Activated B cell treated with CpG ODN at 0.5 μM for 24 hours (primary cell): Measurements from ENCODE around the gene RETN. TPM values are rescaled to one million over a fixed set of nuclear protein-coding genes. Genes with fewer than 3 reads are reported as not detected.

Experiments
- ATAC-seq: fragments of 200-7000 bp; cut with Tn5 transposase; one replicate; pipeline ENCODE4 v1.10.0; 2021; ENCODE audit warnings: low read depth, mild to moderate bottlenecking, moderate library complexity
- CTCF ChIA-PET: fragments of 350-600 bp; sonication (Branson Sonifier 250); formaldehyde crosslinking; loops from one replicate; lab custom pipeline; 2021; ENCODE audit warnings: antibody characterized with exemption; lab: Charles Lee
- POLR2A ChIA-PET: fragments of 350-600 bp; sonication (Branson Sonifier 250); formaldehyde crosslinking; loops from one replicate; lab custom pipeline; 2021; ENCODE audit warnings: antibody characterized with exemption; lab: Charles Lee
- DNase-seq: peaks from one replicate; pipeline ENCODE4 v3.0.0; 2022
- H3K27ac Mint-ChIP-seq: one replicate; pipeline ENCODE4 v1.8.0; 2020; ENCODE audit warnings: mixed read lengths
- H3K27me3 Mint-ChIP-seq: one replicate; pipeline ENCODE4 v1.8.0; 2021; ENCODE audit warnings: mixed read lengths
- H3K36me3 Mint-ChIP-seq: one replicate; pipeline ENCODE4 v1.8.0; 2021; ENCODE audit warnings: low read depth, mixed read lengths
- H3K4me1 Mint-ChIP-seq: one replicate; pipeline ENCODE4 v1.8.0; 2021; ENCODE audit warnings: mixed read lengths
- H3K4me3 Mint-ChIP-seq: one replicate; pipeline ENCODE4 v1.8.0; 2020; ENCODE audit warnings: mild to moderate bottlenecking, mixed read lengths
- H3K9me3 Mint-ChIP-seq: one replicate; pipeline ENCODE4 v1.8.0; 2020; ENCODE audit warnings: mixed read lengths
- intact Hi-C: fragments of 100-400 bp; cut with micrococcal nuclease; formaldehyde crosslinking; loops from one replicate; pipeline ENCODE4 v1.15.1; 2024
- total RNA-seq: library from RNA; stranded (reverse); gene quantifications from 2 replicates; pipeline ENCODE4 v1.2.3, GENCODE V29; 2022
- TF ChIP-seq, protein P1 (sequence below): fragments of 200-600 bp; IDR thresholded peaks from one replicate; pipeline ENCODE4 v1.8.0; 2022; ENCODE audit warnings: antibody characterized with exemption, mild to moderate bottlenecking

The RETN gene
- total RNA-seq, 1 donor from 2014 or later, result not detected

DNA sequence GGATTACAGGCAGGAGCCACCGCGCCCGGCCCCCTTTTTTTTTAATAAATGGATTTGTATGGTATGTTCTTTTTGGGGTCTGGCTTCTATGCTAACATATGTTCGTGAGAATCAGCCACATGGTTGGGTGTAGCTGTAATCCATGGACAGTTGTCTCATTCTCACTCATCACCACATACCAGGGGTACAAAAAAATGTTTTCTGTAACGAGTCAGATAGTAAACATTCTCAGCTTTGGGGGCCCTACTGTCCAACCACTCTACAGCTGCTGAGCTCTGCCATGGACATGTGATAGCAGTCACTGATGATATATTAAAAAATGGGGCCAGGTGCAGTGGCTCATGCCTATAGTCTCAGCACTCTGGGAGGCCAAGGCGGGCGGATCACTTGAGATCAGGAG lies 5.1 kb upstream of the RETN start:
- intact Hi-C loops, result no loop called here
- no peak for DNase-seq
- Mint-ChIP-seq H3K4me1 (peaks cover 3% of the 10 kb centered on the region), H3K9me3 (no peaks in the 10 kb centered on the region), H3K27me3 (peaks cover 17% of the 10 kb centered on the region), H3K4me3 (no peak overlapping the region), H3K36me3 (no peaks in the 10 kb centered on the region), H3K27ac (no peak overlapping the region)
- ATAC-seq, result no peak
- TF ChIP-seq, protein P1, sequence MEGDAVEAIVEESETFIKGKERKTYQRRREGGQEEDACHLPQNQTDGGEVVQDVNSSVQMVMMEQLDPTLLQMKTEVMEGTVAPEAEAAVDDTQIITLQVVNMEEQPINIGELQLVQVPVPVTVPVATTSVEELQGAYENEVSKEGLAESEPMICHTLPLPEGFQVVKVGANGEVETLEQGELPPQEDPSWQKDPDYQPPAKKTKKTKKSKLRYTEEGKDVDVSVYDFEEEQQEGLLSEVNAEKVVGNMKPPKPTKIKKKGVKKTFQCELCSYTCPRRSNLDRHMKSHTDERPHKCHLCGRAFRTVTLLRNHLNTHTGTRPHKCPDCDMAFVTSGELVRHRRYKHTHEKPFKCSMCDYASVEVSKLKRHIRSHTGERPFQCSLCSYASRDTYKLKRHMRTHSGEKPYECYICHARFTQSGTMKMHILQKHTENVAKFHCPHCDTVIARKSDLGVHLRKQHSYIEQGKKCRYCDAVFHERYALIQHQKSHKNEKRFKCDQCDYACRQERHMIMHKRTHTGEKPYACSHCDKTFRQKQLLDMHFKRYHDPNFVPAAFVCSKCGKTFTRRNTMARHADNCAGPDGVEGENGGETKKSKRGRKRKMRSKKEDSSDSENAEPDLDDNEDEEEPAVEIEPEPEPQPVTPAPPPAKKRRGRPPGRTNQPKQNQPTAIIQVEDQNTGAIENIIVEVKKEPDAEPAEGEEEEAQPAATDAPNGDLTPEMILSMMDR, result no peak
- ChIA-PET CTCF (interaction anchor here (0.8 kb wide), 1 partner anchor 135 kb away, joined by 3 read pairs; no protein-coding TSS in a partner anchor), POLR2A (no interaction called here)

DNA sequence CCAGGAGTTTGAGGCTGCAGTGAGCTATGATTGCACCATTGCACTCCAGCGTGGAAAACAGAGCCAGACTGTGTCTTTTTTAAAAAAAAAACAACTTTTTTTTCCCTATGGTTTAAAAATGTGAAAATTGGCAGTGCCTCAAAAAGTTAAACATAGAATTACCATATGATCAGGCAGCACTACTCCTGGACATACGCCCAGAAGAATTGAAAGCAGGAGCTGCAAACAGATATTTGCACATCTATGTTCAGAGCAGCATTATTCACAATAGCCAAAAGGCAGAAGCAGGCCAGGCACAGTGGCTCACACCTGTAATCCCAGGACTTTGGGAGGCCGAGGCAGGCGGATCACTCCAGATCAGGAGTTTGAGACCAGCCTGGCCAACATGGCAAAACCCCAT lies 3.8 kb upstream of the RETN start:
- Mint-ChIP-seq H3K27ac (no peak overlapping the region), H3K9me3 (no peaks in the 10 kb centered on the region), H3K36me3 (no peaks in the 10 kb centered on the region), H3K27me3 (peaks cover 23% of the 10 kb centered on the region), H3K4me1 (peaks cover 2% of the 10 kb centered on the region), H3K4me3 (no peak overlapping the region)
- ATAC-seq (no peak), DNase-seq (no peak)
- TF ChIP-seq, protein P1, result no peak
- CTCF ChIA-PET, result no interaction called here
- POLR2A ChIA-PET, result no interaction called here
- intact Hi-C loops, result no loop called here

DNA sequence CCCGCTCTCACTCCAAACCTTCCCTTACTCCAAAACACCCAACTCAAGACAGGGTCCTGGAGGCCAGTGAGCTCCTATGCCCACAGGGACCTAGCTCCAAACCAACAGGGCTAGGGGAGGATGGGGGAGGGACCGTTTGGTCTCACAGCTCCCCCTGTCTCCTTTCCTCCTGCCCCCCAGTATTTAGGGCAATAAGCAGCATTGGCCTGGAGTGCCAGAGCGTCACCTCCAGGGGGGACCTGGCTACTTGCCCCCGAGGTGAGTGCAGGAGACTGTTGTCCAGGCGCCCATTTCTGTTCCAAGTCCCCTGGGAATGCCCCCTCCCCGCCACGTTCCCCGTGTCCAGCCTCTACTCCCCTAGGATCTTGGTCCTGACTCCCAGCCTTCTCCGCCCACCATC lies 792 bp downstream of the RETN start:
- POLR2A ChIA-PET, result no interaction called here
- intact Hi-C loops, result loop anchor here (10.0 kb wide), 1 partner anchor 315 kb away; no protein-coding TSS in a partner anchor
- CTCF ChIA-PET, result interaction anchor here (0.8 to 1.2 kb wide), 2 partner anchors 11 to 101 kb away, joined by 3 read pairs; partner anchors contain the start of gene TRAPPC5

DNA sequence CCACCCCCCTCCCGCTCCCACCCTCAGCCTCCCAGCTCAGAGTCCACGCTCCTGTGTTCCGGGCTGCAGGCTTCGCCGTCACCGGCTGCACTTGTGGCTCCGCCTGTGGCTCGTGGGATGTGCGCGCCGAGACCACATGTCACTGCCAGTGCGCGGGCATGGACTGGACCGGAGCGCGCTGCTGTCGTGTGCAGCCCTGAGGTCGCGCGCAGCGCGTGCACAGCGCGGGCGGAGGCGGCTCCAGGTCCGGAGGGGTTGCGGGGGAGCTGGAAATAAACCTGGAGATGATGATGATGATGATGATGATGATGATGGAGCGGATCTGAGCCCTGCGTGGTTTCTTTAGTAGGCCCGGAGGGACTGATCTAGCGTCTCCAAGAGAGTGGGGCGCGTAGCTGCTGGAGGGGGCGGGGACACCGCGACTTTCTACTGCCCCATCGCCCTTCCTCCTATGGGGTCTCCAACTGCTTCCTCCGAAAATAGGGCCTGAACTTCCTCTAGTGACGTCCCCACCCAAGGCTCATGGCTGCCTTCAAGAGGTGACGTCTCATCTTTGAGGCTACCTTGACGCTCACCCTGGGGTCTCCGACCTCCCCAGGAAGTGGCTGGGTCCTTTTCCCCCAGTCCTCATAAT lies 1.4 kb downstream of the RETN start:
- peaks cover 12% of the 10 kb centered on the region for H3K4me1 Mint-ChIP-seq
- peaks cover 42% of the 10 kb centered on the region for H3K27me3 Mint-ChIP-seq
- DNase-seq, result no peak
- ATAC-seq, result peak; percentile 28
- ChIA-PET CTCF (no interaction called here), POLR2A (interaction anchor here (0.6 to 1.2 kb wide), 2 partner anchors 8 to 16 kb away, joined by 4 to 9 read pairs; no protein-coding TSS in a partner anchor)
- TF ChIP-seq, protein P1, result no peak
- H3K4me3 Mint-ChIP-seq, result peak overlapping the region; percentile 64
- H3K9me3 Mint-ChIP-seq, result no peaks in the 10 kb centered on the region
- H3K36me3 Mint-ChIP-seq, result no peaks in the 10 kb centered on the region
- H3K27ac Mint-ChIP-seq, result no peak overlapping the region
- intact Hi-C loops, result loop anchor here (10.0 kb wide), 1 partner anchor 315 kb away; no protein-coding TSS in a partner anchor

More for the DNA sequence above, 792 bp downstream of the RETN start:
- ATAC-seq (no peak), DNase-seq (no peak)
- Mint-ChIP-seq H3K27me3 (peaks cover 42% of the 10 kb centered on the region), H3K27ac (no peak overlapping the region), H3K9me3 (no peaks in the 10 kb centered on the region), H3K4me1 (peaks cover 12% of the 10 kb centered on the region), H3K4me3 (no peak overlapping the region), H3K36me3 (no peaks in the 10 kb centered on the region)
- TF ChIP-seq, protein P1, result no peak

DNA sequence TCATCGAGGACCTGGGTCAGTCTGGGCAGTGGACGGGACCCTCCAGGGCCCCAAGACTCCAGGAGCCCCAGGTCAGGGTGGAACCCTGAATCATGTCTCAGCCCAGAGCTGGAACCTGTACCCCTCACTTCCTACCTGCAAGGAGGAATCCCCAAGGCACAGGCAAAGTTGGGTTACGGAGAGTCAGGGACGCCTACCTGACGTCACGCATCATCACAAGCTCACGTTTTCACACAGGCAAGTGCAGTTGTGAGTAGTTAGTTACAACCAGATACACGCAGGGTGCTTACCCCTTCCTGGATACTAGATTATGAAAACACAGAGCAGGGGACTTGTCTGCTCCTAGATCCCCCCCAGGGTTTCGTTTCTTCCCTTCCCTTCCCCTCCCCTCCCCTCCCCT lies 1.9 kb downstream of the RETN start:
- ATAC-seq, result no peak
- Mint-ChIP-seq H3K4me1 (peaks cover 14% of the 10 kb centered on the region), H3K36me3 (no peaks in the 10 kb centered on the region), H3K27me3 (peaks cover 40% of the 10 kb centered on the region), H3K9me3 (no peaks in the 10 kb centered on the region), H3K4me3 (peak overlapping the region; percentile 64), H3K27ac (no peak overlapping the region)
- DNase-seq, result no peak
- TF ChIP-seq, protein P1, result no peak
- CTCF ChIA-PET, result no interaction called here
- intact Hi-C loops, result loop anchor here (10.0 kb wide), 1 partner anchor 316 kb away; no protein-coding TSS in a partner anchor
- POLR2A ChIA-PET, result interaction anchor here (0.6 to 1.2 kb wide), 2 partner anchors 8 to 17 kb away, joined by 4 to 9 read pairs; no protein-coding TSS in a partner anchor
